K562 (cell line): Measurements from ENCODE around the gene SNX27. TPM values are rescaled to one million over a fixed set of nuclear protein-coding genes. Genes with fewer than 3 reads are reported as not detected.

Experiments
- AFF1 ChIP-seq, 2 experiments: fragments of 450-650 bp; IDR thresholded peaks; 2 replicates each; pipeline ENCODE4 v1.6.1; 2018; ENCODE audit warnings: mild to moderate bottlenecking in 2 of 2, low read depth in 1 of 2; ENCODE audit not compliant: partially characterized antibody in 2 of 2
- BRD4 ChIP-seq: fragments of 200-600 bp; sonication (generic); IDR thresholded peaks from 2 replicates; pipeline ENCODE4 v1.6.1; 2017; ENCODE audit warnings: inconsistent platforms
- BRF1 ChIP-seq: IDR thresholded peaks from 3 replicates; pipeline ENCODE4 v1.6.1; 2011; ENCODE audit warnings: borderline replicate concordance, mild to moderate bottlenecking; ENCODE audit not compliant: insufficient read length; ENCODE audit errors: extremely low read depth
- CAMTA2 ChIP-seq: fragments of 250-450 bp; sonication (Bioruptor Pico); conservative IDR thresholded peaks from 2 replicates; pipeline ENCODE4 v1.5.1; 2022
- CEBPB ChIP-seq: fragments of 450-650 bp; IDR thresholded peaks from 2 replicates; pipeline ENCODE4 v1.6.1; 2016; ENCODE audit warnings: missing genetic modification characterization, missing compliant biosample characterization
- CREBBP ChIP-seq: IDR thresholded peaks from one replicate; pipeline ENCODE4 v1.6.1; 2012; ENCODE audit warnings: low read depth, mild to moderate bottlenecking, control low read depth, inconsistent platforms, low read length
- E2F6 ChIP-seq, 2 experiments: IDR thresholded peaks; 2 replicates each; pipeline ENCODE4 v1.6.1; 2011; ENCODE audit warnings: borderline replicate concordance in 1 of 2, control low read depth in 1 of 2, low read depth in 1 of 2, low read length in 1 of 2, mild to moderate bottlenecking in 1 of 2, mixed read lengths in 1 of 2, moderate library complexity in 1 of 2; ENCODE audit not compliant: insufficient read depth in 1 of 2, insufficient read length in 1 of 2, poor library complexity in 1 of 2, severe bottlenecking in 1 of 2; ENCODE audit errors: extremely low read depth in 1 of 2
- ERF ChIP-seq: fragments of 450-650 bp; formaldehyde crosslinking; IDR thresholded peaks from 2 replicates; pipeline ENCODE4 v1.4.0; 2020; ENCODE audit warnings: mild to moderate bottlenecking, mixed read lengths
- SNAPC5 ChIP-seq: fragments of 250-450 bp; sonication (Bioruptor Pico); IDR thresholded peaks from 2 replicates; pipeline ENCODE4 v1.8.0; 2021; ENCODE audit warnings: moderate library complexity, mild to moderate bottlenecking, inconsistent platforms
- TEAD2 ChIP-seq: fragments of 450-650 bp; IDR thresholded peaks from 2 replicates; pipeline ENCODE4 v1.6.1; 2016; ENCODE audit warnings: missing genetic modification characterization, control low read depth, missing compliant biosample characterization
- THRAP3 ChIP-seq: fragments of 450-650 bp; IDR thresholded peaks from 2 replicates; pipeline ENCODE4 v1.6.1; 2016; ENCODE audit warnings: mild to moderate bottlenecking, inconsistent platforms, borderline replicate concordance
- VEZF1 ChIP-seq: fragments of 200-800 bp; sonication (Bioruptor generic); IDR thresholded peaks from 2 replicates; pipeline ENCODE4 v1.6.1; 2017; ENCODE audit warnings: missing genetic modification characterization, missing compliant biosample characterization
- ZBTB49 ChIP-seq: sonication (generic); formaldehyde crosslinking; IDR thresholded peaks from 2 replicates; pipeline ENCODE4 v1.8.0; 2022; ENCODE audit warnings: missing genetic modification reagents, mild to moderate bottlenecking, borderline replicate concordance
- ZNF184 ChIP-seq: sonication (generic); formaldehyde crosslinking; IDR thresholded peaks from 2 replicates; pipeline ENCODE4 v1.5.0; 2020; ENCODE audit warnings: missing genetic modification reagents
- ZNF512 ChIP-seq: IDR thresholded peaks from 2 replicates; pipeline ENCODE4 v1.6.1; 2016; ENCODE audit warnings: missing genetic modification characterization, missing compliant biosample characterization
- polyA plus RNA-seq, 8 experiments: library from polyadenylated mRNA; depleted of rRNA in 4 of 8; stranded (reverse) in 5 of 8; unstranded in 3 of 8; fragments of >200 nt; fragmentation: Nextera tagmentation in 2 of 8; fragmentation: Illumina TruSeq in 1 of 8; extraction: Ambion mirVana in 2 of 8; extraction: Trizol in 1 of 8; gene quantifications; 2 replicates each; pipeline versions ENCODE4 v1.2.1 to v1.2.3, GENCODE V29; 2011 to 2014; ENCODE audit warnings: inconsistent platforms in 1 of 8, missing spikeins in 1 of 8
- total RNA-seq, 7 experiments: library from RNA; depleted of rRNA in 6 of 7; stranded (reverse); fragments of >200 nt in 6 of 7; fragmentation: Illumina TruSeq in 2 of 7; extraction: Trizol in 2 of 7; gene quantifications; 2 replicates each; pipeline versions ENCODE4 v1.2.1 to v1.2.3, GENCODE V29; 2011 to 2021; ENCODE audit warnings: low replicate concordance in 1 of 7

SNX27 gene
- total and polyA plus RNA-seq, 9 of the 15 experiments (the other 6 are each of a cell fraction or from before 2014, with no cell fraction given), result 4.5 to 18.7 (median 10.1) TPM

GRCh38 chr1:151596166-151596953, 15.5 kb upstream of the SNX27 start (continued):
- TF ChIP-seq VEZF1 (CRISPR knock-in tag), result peak; percentile 79
- TF ChIP-seq SNAPC5, result no peak
- TF ChIP-seq ZNF184, result no peak
- TF ChIP-seq ZNF512, result no peak
- TF ChIP-seq BRD4, result no peak
- no peak for TF ChIP-seq ERF (CRISPR knock-in tag)
- TF ChIP-seq BRF1, result no peak
- TF ChIP-seq CAMTA2 (CRISPR knock-in tag), result no peak
- peak in 1 of 2 experiments; percentile 58 for TF ChIP-seq AFF1 (IDR thresholded peaks at IDR 0.05; ENCODE audit: low read depth in 1 of 2, partially characterized antibody in 2 of 2)
- no peak for TF ChIP-seq ZBTB49
- no peak for TF ChIP-seq CEBPB (tag)
- TF ChIP-seq TEAD2 (tag), result peak; percentile 82
- no peak for TF ChIP-seq THRAP3
- no peak for TF ChIP-seq CREBBP
- no peak for TF ChIP-seq E2F6 (IDR thresholded peaks at IDR 0.05; ENCODE audit: borderline replicate concordance in 1 of 2, extremely low read depth in 1 of 2, insufficient read depth in 1 of 2, insufficient read length in 1 of 2, low read depth in 1 of 2, low read length in 1 of 2, poor library complexity in 1 of 2, severe bottlenecking in 1 of 2)
